Stimulated activated CD8-positive, alpha-beta memory T cell treated with anti-CD3 and anti-CD28 coated beads, Interleukin-12 subunit alpha, Interleukin-12 subunit beta, amount 100 ng/mL, for 4 hours (primary cell): ENCODE data around the gene RNASE9.
"Not testable (repeated sequence)": the region's sequence is repeated elsewhere in the genome, so short reads cannot be mapped to it uniquely, and the experiment has no call there.

Experiments used
- DNase-seq: peaks from one replicate; pipeline ENCODE4 v3.0.0-alpha.2; 2020; ENCODE audit warnings: low read depth

Gene RNASE9

GRCh38 chr14:20572382-20572990 is 11.6 kb upstream of the RNASE9 start:
- DNase-seq: not testable (repeated sequence)

DNA sequence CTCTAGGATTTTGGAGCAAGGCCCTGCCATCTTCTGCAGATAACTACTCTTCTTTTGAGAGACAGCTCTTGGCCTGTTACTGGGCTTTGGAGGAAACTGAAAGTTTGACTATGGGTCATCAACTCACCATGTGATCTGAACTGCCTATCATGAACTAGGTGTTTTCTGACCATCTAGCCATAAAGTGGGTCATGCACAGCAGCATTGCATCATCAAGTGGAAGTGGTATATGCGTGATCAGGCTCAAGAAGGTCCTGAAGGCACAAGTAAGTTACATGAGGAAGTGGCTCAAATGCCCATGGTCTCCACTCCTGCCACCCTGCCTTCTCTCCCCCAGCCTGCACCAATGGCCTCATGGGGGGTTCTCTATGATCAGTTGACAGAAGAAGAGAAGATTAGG is 9.9 kb upstream of the RNASE9 start:
- not testable (repeated sequence) for DNase-seq

DNA sequence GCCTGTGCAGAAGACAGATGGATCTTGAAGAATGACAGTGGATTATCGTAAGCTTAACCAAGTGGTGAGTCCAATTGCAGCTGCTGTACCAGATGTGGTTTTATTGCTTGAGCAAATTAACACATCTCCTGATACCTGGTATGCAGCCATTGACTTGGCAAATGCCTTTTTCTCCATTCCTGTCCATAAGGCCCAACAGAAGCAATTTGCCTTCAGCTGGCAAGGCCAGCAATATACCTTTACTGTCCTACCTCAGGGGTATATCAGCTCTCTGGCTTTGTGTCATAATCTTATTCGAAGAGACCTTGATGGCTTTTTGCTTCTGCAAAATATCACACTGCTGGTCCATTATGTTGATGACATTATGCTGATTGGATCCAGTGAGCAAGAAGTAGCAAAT is 9.0 kb upstream of the RNASE9 start:
- DNase-seq: not testable (repeated sequence)

DNA sequence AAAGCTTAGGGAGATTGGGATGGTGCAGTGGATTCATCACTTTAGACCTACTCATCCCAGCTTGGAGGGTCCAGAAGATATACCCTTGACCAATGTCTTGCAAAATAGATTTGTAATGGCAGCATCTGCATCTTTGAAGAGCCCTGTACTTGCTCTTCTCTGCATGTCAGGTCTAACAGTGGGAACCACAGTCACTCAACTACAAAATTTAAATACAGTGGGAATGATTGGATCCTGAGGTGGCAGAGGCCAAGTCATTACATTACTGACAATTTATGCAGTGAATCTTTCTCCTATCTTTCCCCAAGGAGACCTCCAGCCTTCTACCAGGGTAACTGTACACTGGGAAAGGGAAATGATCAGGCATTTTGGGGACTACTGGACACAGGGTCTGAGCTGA is 8.2 kb upstream of the RNASE9 start:
- DNase-seq: no peak

- no peak for DNase-seq
Measured at GRCh38 chr14:20568393-20568792, 7.5 kb upstream of the RNASE9 start.

DNA sequence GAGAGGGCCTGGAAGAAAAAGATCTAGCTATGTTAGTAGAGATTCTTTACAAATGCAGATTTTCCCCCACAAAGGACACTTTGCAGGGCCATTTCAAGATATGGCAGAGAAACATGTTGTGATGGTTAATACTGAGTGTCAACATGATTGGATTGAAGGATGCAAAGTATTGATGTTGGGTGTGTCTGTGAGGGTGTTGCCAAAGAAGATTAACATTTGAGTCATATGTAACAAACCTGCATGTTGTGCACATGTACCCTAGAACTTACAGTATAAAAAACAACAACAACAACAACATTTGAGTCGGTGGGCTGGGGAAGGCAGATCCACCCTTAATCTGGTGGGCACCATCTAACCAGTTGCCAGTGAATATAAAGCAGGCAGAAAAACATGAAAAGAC is 6.4 kb upstream of the RNASE9 start:
- not testable (repeated sequence) for DNase-seq

DNA sequence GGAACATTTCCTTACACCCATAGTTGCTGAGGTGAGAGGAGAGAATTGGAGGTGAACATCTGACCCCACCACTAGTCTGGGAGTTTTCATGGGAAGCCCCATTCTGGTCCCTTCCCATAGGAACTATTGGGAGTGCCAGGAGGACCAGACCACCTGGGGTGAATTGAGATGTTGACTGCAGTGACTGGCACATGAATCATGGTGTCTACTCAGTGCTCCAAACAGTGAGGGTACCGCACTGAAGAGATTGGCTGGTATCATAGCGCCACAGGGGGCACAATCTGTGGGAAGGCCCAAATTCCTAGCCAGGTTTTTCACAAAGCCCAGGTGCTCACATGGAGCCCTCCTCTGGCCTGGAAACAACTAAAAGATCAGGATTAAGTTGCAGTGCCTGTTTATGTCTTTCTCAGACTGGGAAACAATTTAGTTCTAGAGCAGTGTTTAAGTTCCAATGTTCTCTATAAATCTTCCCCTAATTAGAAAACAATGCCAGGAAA is 3.7 kb upstream of the RNASE9 start:
- no peak for DNase-seq

GRCh38 chr14:20563971-20564370 is 3.1 kb upstream of the RNASE9 start:
- no peak for DNase-seq

DNA sequence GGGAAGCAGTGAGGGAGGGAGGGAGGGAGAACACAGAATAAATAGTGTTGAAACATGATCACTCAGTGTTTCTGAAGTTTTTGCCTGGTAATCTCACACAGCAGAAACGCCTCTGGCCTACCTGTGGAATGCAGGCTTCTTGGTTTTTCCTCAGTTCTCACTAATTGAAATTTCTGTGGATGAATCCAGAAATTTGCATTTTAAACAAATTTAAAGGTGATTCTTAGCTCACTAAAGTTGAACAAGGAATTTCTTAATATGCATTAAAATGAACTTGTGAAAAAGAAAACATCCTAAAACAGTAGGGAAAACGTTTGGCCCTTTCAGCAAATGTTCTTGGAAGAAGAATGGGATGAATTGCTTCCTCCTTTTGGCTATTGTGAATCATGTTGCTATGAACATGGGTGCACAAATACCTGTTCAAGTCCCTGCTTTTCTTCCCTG is 1.4 kb downstream of the RNASE9 start:
- no peak for DNase-seq

GRCh38 chr14:20557212-20557542 is 3.7 kb downstream of the RNASE9 start:
- DNase-seq: no peak

GRCh38 chr14:20556500-20557211 is 4.2 kb downstream of the RNASE9 start:
- DNase-seq: no peak

DNA sequence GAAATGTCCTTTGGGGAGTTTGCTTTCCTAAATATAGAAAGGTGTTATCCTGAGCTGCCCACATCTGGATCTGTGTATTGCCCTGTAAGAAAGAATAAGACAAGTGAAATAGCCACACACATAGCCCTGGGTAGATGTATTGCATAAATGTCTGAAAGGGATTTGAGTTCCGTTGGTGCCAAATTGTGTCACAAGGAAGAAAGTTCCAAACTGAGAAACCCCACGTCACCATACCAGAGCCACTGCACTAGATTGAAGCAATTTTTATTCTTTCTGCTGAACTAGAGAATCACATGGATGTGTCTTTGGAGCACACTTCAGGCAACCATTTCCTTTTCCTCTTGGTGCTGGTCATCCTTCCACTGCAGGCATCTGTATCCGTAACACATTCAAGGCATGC is 5.0 kb downstream of the RNASE9 start:
- no peak for DNase-seq

DNA sequence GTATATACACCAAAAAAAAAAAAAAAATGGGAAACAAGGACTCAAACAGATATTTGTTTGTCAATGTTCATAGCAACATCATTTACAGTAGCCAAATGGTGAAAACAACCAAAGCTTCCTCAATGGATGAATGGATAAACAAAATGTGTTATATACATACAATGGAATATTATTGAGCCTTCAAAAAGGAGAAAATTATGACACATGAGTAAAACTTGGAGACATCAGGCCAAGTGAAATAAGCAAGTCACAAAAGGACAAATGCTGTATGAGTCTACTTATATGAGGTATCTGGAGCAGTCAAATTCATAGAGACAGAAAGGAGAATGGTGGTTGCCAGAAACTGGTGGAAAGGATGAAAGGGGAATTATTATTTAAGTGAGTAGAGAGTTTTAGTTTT is 7.8 kb downstream of the RNASE9 start:
- DNase-seq: no peak

- no peak for DNase-seq
Measured at GRCh38 chr14:20551606-20552005, 9.2 kb downstream of the RNASE9 start.

GRCh38 chr14:20550926-20551325 is 9.9 kb downstream of the RNASE9 start:
- DNase-seq: no peak

- DNase-seq: no peak
Measured at GRCh38 chr14:20548414-20549158, 12.3 kb downstream of the RNASE9 start.

DNA sequence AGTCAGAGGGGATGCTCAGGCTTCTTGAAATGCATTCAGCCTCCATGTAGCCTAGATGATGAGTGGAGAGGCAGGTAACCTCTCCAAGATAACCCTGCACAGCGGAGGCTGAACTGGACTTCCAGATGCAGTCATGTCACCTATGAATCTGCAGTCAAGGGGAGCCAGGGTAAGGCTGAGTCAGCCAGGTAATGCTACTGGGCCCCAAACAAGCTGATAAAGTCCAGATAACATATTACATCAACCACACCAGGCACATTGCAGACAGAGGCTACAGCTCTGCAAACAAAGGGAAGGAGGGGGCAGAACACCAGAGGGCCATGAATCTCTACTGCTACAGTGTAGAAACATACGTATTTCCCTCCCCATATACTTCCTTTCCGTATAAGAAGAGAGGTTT is 14.0 kb downstream of the RNASE9 start:
- no peak for DNase-seq

DNA sequence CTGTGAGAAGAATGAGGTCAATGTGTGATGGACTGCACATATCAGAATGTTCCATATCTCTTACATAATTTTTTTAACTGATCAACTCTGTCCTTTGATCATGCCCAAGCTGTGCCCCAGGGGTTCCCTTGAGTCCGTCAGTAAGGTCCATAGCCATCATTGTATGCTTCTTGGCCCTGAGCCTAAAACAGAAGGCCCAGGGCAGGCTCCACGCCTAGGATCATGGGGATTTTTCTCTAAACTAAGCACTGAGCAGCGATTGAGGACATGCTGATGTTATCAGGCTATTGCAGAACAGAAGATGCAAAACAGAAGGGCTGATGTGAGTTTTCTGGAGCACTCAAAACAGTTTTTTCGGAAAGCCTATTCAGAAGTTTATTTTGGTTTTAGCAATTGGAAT is 20.9 kb downstream of the RNASE9 start:
- DNase-seq: no peak

GRCh38 chr14:20530771-20531571 is 29.9 kb downstream of the RNASE9 start:
- DNase-seq: peak; percentile 37

GRCh38 chr14:20529806-20530205 is 31.0 kb downstream of the RNASE9 start:
- no peak for DNase-seq

- no peak for DNase-seq
Measured at GRCh38 chr14:20524027-20524426, 36.8 kb downstream of the RNASE9 start.

DNA sequence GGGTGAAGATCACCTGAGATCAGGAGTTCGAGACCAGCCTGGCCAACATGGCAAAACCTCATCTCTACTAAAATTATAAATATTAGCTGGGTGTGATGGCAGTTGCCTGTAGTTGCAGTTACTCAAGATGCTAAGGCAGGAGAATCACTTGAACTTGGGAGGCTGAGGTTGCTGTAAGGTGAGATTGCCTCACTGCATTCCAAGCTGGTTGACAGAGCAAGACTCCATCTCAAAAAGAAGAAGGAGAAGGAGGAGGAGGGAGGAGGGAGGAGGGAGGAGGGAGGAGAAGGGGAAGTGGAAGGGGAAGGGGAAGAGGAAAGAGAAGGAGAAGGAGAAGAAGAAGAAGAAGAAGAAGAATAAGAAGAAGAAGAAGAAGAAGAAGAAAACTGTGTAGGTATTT is 38.5 kb downstream of the RNASE9 start:
- no peak for DNase-seq
